DMS153 treated with DMSO at 0.1 percent for 48 hours (cell line): Measurements from ENCODE around the gene GNAZ.

Source experiments
- DNase-seq: peaks from one replicate; lab custom pipeline; 2025; ENCODE audit not compliant: unreplicated experiment; lab: John Stamatoyannopoulos, UW

The GNAZ gene

DNA sequence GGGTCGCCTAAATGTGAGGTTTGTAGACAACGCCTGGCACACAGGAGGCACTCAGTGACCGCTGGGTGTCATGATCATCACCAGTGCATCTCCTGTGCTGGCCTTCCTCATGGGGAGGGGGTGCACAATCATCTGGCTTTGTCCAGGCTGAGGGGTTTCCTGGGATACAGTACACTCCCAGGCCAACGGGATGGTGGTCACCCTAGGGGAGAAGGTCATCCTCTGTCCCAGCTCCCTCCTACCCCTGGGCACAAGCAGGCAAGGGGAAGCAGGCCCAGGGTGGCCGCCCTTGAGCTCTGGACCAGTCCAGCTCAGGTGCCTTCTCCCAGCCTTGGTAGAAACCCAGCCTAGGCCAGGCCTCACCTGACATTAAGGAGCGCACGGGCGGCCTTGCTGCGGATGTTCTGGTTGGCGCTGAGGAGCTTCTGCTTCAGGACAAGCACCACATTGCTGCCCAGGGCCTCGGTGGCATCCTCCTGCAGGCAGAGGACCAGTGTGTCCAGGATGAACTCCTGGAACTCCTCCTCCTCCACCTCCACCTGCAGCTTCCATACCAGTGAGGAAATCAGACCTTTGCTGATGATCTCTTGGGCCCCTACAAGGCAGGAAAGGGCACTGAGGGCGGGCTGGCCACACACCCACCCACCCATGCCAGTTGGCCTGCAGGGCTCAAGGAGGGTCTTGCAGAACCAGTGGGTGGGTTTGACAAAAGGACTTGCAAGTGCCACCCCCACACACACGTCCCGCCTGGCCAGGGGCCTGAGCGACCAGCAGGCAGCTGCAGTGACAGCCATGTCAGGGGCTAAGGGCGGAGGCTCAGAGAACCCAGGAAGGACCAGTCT, 6.6 kb upstream of the GNAZ start:
- no peak for DNase-seq

DNA sequence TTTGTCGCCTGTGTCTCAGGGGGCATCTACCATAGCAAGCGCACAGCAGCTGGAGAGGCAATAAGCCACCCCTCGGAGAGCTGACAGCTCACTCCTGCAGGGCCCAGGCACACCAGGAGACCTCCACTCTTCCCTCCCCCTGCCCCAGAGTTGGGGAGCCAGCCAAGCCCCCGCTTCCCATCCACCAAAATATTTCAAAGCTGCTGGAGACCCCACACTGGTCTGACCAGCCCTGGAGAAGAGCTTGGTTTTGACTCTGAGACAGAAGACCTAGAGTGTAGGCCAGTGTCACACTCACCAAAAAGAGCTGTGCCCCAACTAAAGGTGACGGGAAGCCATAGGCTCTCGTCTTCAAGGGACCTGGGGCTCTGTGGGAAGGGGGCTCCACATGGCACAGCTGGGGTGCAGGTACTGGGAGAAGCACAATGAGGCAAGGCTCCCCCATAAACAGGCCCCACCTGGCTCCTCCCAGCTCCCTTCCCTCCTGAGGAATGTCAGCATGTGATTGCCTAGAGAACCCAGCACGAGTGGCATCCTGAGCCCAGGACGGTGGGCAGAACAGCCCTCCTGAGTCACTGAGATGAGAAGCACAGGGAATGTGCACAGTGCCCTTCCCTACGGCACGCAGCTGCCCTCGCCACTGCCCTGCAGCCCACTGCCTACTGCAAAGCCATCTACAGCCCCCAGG, 5.8 kb upstream of the GNAZ start:
- no peak for DNase-seq

DNA sequence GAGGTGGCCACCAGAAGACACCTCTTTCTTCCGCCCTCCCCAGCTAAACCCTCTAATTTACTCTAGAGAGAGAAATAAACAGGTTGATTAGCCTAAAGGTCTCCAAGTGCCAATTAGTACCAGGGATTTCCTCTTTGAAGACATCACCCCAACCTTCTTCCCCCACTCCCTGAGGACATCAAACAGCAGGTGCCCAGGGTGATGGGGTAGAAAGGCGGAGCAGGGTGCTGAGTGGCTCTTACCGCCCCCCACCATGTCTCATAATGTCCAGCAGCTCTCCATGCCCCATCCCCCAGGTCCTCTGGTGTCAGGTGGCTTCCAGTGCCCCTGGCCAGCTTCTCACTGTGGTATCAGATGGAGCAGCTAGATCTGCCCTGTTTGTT, 5.3 kb upstream of the GNAZ start:
- DNase-seq = no peak

DNA sequence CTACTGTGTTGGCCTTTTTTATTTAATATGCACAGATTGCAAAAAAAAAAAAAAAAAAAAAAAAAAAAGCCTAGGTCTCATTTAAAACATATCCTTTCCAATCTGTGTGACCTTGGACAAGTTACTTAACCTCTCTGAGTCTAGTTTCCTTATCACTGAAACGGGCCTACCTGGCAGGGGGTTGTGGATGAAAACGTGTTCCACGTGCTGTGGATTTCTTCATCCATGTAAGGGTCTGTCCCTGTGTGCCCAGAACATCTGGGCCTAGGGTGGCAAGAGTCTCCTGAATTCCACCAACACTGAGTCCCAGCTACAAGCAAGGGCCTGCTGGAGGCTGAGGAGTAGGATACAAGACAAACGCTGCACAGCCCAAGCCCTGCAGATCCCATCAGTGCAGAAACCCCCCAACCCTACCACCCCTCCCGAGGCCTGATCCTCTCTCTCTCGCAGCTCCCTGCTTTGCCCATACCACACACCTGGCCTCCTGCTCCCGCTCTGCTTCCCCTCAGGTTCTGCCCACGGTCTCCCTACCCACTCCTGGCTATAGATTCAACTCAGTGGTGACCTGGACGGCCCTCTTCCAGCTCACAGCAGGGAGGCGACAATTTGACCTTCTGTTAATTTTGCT, 4.7 kb upstream of the GNAZ start:
- no peak for DNase-seq

DNA sequence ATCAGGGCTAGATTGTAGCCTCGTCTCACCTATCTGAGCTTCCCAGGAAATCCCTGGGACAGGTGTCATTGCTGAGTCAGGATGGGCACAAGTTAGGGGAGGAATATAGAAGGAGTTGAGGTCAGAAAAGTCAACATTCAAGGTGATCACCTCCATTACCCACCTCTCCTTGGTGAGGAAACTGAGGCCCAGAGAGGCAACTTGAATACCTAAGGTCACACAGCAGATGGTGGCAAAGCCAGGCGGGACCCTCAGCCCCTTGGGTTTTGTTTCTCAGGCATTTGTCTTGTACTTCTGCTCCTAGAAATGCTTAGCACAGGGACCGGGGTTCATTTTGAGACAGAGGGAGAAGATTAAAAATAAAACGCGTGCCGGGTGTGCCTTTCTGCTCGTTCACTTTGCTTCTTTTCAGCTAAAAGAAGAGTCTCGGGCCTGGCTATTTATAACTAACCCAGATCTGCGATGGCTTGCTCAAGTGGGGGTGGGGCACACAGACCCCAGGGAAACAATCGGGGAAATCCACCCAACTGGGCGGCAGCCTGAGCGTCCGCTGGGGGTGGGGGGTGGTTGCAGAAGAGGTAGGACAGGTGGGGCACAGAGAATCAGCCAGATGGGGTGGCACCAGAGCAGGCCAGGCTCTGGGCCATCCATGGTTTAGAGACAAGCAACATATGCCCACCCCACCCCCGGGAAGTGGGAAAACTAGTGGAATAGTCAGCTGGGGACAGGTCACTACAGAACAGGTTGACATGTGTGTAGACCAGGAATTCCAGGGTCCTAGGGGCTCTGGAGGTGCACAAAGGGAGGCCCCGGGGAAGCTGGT, 3.9 kb upstream of the GNAZ start:
- no peak for DNase-seq

DNA sequence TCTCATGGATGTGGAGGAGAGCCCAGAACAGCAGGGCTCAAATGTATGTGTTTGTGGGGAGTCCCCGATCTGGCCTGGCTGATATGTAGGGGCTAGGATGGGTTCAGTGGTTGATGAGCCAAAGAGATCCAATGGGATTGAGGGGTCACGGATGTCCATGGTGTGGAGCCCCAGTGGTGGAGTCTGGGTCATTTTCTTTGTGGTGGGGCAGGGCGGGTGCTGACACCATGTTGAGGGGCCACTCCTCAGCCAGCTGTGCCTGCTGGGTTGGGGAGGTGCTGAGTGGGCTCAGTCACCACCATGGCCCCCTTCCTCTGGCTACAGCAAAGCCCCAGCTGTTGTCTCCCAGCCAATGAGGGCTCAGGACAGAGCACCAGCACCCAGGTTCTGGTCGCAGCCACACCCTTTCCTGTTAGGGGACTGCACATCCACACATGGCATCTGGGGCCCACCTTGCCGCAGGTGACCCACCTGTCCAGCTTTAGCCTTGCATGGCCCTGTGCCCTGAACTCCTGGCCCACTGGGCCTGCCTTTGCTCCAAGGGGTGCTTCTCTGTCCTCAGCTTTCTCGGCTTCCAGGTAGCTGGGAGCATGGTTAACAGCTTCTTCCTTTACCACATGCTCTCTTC, 3.2 kb upstream of the GNAZ start:
- no peak for DNase-seq

DNA sequence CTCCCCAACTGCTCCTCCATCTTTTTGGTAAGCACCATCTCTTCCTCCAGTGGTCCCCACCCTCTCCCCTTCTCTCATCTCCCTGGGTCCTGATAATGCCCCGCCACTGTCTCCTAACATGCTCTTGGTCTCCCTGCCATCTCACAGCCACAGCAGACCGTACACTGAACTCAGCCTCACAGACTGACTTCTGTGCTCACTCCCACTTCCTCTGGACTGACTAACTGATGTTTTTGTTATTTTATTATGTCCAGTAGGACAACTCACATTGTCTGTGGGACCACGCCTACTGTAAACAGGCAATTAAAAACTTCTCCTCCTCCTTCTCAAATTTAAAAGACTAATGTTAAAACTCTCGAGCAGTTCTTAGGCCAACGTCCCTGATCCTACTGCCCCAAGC, 2.6 kb upstream of the GNAZ start:
- DNase-seq = no peak

DNA sequence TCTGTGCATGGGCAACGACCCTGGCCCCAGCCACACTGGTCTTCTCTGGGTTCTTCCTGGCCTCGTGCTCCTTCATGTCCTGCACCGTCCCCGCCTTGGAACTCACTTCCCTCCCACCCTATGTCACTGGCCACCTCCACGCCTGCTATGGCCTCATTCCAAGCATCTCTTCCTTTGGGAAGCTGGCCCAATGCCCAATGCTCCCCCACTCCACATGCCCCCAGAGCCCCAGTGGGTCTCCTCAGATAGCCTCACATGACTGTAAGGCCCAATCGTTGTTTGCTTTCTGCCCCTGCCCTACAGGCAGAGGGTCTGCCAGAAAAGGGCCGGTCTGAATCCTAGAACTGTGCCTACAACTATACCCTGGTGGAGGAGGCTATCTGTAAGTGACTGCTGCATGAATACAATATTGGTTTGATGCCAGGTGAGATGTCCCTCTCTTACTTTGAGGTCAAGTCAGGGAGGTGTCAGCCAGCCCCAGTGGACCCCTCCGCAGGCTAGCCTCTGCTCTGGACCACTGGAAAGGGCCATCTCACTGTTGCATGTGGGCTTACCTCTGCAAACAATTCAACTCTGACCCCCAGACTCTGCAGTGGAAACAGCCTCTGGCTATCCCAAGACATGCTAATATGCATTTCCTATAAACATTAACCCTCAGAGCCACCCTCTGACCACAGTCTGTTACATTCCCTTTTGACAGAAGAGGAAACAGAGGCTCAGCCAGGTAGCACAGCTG, 2.1 kb upstream of the GNAZ start:
- no peak for DNase-seq

DNA sequence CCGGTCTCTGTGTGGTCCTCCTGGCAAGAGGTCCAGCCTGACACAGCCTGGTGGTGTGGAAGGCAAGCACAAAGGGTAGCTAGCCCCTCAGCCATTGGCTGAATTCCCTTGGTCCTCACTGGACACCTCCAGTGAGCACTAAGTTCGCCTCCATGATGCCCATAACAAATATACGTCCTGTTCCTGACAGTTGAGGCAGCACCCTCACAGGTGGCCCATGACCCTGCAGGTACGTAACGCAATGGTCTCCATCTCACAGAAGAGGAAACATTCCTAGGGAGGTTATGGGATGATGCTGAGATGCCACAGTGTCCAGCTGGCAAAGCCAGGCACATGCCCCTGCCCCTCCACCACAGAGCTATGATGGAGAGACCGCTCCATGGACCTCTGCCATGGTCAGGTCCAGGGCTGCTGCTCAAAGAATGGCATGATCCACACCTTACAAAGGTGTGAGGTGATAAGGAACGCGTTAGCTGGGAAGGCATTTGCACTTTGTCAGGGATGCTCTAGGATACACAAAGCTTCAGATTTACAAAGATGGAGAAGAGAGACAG, 1.4 kb upstream of the GNAZ start:
- no peak for DNase-seq

DNA sequence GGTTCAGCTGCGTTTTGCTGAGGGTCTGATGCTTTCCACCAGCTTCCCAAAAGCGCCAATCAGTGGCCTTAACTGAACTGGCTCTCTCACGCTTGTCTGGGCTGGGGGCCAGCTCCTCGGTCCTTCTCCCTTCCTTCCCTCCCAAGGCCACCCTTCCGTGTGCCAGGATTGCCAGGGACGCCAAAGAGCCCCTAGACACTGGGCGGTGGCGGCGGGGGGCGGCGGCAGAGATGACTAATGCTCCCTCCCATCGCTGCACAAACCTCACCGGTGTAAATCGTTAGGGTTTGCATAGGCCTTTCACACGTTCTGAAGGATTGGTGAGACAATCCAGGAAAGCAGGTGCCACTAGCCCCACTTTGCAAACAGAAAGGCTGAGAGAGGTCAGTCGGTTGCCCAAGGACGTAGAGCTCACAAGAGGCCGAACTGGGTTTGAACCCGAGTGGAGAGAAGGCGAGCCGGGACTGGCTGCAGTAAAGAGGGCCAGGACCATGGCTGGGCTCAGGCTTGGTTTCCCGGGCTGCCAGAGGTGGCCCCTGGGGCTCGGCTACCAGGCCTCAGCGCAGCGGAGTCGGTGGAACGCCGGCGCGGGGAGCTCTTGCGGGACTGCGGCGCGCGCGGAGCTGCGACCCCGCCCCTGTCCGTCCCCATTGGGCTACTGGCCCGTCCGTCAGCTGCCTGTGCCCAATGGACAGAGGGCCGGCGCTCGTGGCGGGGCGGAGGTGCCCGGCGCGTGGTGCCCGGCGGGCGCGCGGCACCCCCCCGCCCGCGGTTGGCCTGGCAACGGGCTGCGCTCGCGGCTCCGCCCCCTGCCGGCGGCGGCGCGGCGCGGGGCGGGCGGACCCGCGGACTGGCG, 589 bp upstream of the GNAZ start:
- DNase-seq = peak; percentile 79

DNA sequence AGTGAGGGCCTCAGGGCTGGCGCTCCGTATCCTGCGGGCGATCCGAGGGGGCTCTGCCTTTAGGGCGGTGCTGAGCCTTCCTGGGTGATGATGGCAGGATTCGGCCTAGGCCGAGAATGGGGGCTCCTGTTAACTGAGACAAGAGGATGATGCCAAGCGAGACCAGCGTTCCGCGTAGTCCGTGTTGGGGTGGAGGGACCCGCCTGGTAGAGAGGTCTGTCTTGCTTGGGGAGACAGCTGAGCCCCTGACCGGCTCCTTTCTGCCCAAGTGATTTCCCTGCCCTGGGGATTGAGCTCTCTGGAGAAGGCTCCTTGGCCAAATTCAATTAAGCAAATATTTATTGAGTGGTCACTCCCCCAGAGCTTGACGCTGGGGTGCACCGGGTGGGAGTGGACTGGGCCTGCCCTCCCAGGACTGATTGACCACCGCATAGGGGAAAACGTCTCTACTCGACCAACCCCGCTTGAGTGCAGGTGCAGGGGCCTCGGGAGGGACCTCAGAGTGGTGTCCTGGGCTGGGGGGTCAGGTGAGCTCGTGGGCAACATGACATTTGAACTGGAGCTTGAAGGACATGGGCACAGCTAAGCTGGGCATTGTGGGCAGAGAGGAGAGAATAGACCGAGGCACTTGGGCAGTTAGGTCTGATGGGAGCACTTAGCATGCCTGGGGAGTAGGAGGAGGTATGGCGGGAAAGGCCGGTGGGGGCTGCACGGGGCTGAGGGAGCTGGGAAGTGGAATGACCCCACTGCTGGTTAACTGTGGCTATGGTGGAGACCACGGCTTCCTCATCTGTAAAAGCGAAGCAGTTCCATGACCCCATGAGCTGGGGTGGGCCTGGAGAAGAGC, 1.1 kb downstream of the GNAZ start:
- no peak for DNase-seq

DNA sequence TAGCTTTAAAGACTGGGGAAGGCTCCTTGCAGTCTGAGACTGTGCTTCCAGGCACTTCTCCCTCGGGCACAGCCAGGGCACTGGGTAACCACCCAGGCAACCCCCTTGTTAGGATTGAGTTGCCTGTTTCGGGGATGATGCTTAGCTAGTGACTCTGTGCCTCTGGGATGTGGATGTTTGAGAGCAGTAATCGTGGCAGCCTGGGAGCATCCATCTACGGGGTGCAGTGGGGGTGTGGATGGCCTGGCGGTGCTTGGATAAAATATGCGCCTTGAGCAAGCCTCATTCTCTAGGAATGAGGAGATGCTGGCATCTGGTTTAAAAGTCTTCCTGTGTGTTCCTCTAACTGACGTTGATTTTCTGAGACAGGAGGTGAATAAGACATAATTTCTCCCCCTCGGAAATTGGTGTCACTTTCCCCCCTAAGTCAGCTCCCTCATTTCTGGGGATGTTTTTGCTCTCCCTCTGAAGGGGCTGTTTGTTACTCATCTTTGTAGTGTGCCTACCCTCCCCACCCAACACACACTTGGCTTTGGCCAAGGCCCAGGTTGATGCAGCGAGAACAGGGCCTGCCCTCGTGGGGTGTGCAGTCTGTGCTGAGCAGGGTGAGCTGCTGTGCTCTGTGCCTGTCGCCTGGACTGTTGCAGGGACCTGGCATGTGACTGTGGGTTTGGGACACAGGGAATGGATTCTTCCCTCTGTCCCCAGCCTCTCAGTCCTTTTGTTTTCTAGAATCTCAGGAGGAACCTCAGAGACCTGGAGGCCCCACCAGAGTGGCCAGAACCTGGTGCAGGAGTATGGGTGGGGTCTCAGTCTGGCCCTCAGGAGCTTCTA, 2.0 kb downstream of the GNAZ start:
- no peak for DNase-seq

DNA sequence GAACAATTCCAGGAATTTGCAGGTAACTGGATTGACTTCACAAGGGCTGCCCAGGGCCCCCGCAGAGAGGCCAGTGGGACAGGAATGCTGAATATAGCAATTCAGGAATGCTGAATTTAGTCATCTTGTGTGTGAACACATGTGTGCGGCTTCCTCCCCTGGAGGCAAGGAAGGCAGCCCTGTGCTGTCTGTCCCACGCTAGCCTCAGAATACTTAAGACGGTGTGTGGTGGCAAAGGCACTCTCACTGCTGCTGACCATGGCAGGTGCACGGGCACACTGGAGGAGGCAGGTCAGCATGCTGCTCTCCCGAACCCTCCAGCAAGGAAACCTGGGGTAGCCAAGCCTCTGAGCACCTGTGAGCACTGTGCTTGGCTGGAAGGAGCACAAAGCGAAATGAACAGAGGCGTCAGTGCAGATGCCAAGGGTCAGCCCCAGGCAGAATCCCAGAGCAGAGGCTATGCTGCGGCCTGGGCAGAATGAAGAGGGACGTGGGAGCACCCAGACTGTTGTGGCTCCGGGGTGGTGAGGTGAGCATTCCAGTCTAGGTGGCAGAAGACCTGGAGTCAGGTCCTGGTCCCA, 2.7 kb downstream of the GNAZ start:
- no peak for DNase-seq

DNA sequence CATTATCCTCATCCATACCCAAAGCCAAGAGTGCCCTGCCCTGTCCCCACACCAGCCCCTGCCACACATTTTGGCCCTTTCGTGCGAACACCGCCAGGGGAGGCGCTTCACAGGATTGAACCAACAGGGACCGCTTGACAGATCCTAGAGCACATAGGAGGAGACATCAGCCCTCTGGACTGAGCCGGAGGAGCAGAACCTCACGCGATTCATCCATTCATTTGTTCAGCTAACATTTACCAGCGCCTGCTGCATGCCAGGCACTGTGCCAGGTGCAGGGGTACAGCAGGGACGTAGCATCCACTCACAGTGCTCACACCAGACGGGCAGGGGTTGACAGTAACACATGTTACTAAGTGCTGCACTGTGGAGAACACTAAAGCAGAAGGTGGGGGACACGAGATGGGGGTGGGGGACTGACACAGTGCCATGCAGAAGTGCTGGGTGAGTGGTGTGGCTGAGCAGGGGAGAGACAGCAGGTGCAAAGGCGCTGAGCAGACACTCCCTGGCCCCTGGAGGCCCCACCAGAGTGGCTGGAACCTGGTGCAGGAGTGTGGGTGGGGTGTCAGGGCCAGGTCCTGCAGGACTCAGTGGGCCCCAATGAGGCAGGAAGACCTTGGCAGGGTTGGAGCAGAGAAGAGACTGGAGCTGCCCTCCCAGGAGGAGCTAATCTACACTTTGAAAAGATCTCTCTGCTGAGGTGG, 3.4 kb downstream of the GNAZ start:
- DNase-seq = no peak

DNA sequence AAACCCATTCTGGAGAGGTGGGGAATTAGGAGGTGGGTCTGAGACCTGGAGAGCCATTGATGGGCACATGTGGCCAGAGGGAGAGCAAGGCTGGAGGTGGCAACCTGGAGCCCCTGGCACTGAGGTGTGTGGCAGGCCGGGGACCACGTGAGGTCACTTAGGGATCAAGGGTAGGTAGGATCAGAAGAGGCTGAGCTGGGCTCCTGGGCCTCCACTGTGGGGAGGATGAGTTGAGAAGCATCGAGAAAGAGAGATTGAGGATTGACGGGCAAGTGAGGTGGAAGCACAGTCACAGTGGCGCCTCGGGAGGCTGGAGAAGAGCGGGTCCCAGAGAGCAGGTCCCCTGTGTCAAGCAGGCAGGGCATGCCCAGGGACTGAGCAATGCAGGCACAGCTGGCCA, 4.1 kb downstream of the GNAZ start:
- no peak for DNase-seq

DNA sequence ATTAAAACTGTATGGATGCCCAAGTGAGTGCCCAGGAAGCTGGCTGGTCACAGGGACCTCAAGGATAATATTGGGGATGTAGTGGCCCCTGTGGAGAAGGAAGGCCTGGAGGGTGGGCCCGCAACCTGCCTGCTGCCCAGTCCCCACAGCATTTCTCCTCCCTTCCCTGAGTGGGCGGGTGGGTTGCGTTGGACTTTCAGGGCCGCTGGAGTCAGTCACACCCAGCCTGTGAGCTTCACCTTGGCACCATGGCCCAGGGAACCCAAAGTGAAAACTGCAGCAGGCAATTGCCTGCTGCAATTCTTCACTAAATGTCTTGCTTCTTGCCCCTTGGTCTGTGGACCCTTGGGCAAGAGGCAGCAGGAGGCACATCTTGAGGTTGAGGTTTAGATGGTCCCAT, 4.7 kb downstream of the GNAZ start:
- DNase-seq = no peak
